Measurements from ENCODE around the gene GLOD4. TPM values are rescaled to one million over a fixed set of nuclear protein-coding genes. Genes with fewer than 3 reads are reported as not detected.

Gene GLOD4
- total and polyA plus RNA-seq, 10 of the 15 experiments (the other 5 are each of a cell fraction or from before 2014, with no cell fraction given): 40.8 to 107 (median 81.2) TPM

DNA sequence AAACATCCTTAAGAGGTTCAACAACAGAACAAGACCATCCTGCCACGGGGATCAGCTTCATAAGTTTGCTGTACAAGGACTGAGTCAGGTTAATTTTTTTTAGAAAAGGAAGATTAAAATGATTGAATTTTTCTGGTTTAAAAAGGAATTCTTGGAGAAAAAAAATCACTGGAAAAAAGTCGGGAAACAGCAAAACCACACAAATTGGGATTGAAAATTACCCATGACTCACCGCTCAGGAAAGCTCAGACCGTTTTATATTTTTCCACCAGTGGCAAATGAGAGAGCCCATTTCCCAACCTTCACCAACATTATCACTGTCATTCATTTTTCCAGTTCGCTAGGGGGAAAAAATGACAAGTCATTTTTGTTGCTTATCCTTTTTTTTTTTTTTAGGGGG, 46.7 kb upstream of the GLOD4 start (continued):
- TF ChIP-seq, protein P1, sequence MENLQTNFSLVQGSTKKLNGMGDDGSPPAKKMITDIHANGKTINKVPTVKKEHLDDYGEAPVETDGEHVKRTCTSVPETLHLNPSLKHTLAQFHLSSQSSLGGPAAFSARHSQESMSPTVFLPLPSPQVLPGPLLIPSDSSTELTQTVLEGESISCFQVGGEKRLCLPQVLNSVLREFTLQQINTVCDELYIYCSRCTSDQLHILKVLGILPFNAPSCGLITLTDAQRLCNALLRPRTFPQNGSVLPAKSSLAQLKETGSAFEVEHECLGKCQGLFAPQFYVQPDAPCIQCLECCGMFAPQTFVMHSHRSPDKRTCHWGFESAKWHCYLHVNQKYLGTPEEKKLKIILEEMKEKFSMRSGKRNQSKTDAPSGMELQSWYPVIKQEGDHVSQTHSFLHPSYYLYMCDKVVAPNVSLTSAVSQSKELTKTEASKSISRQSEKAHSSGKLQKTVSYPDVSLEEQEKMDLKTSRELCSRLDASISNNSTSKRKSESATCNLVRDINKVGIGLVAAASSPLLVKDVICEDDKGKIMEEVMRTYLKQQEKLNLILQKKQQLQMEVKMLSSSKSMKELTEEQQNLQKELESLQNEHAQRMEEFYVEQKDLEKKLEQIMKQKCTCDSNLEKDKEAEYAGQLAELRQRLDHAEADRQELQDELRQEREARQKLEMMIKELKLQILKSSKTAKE (IDR thresholded peaks at IDR 0.05; ENCODE audit: low read depth, poor library complexity, severe bottlenecking): no peak

GRCh38 chr17:826778-827177, 44.7 kb upstream of the GLOD4 start:
- in situ Hi-C loops (cut with MboI): no loop called here
- Histone ChIP-seq H3K27me3 (replicated peaks in 1 of 2; ENCODE audit: control insufficient read depth in 2 of 2, insufficient read depth in 2 of 2, low read length in 1 of 2) (no peaks in the 10 kb centered on the region), H3K9ac (ENCODE audit: control insufficient read depth, insufficient read depth, low read length) (no peak overlapping the region), H3K79me2 (ENCODE audit: control insufficient read depth, insufficient read depth, low read length) (no peaks in the 10 kb centered on the region), H3K4me2 (ENCODE audit: control insufficient read depth, insufficient read depth) (no peak overlapping the region), H3K4me1 (ENCODE audit: control insufficient read depth, insufficient read depth, low read length) (no peaks in the 10 kb centered on the region; the same call in 1 of the 2 replicates), H3K4me3 (no peak overlapping the region), H4K20me1 (ENCODE audit: control insufficient read depth, insufficient read depth) (no peaks in the 10 kb centered on the region), H3K9me3 (replicated peaks; ENCODE audit: control insufficient read depth, insufficient read depth, low read length) (no peaks in the 10 kb centered on the region; the same call in 2 of the 3 replicates), H3K27ac (ENCODE audit: control insufficient read depth, insufficient read depth) (no peak overlapping the region), H2AFZ (ENCODE audit: control insufficient read depth, low read depth, low read length) (no peak overlapping the region), H3K36me3 (ENCODE audit: control insufficient read depth in 2 of 2, insufficient read depth in 2 of 2, low read length in 1 of 2) (no peaks in the 10 kb centered on the region)
- TF ChIP-seq BRCA1 (IDR thresholded peaks at IDR 0.05; ENCODE audit: low read depth, low read length): no peak
- no peak for TF ChIP-seq PAX5 (IDR thresholded peaks at IDR 0.05; ENCODE audit: borderline replicate concordance, low read depth, low read length)
- TF ChIP-seq EZH2 (IDR thresholded peaks at IDR 0.05; ENCODE audit: borderline replicate concordance, control insufficient read depth, low read depth, low read length): no peak
- no peak for TF ChIP-seq PAX8 (IDR thresholded peaks at IDR 0.05)
- no peak for TF ChIP-seq ZNF622 (IDR thresholded peaks at IDR 0.05)
- TF ChIP-seq POU2F2 (IDR thresholded peaks at IDR 0.05; ENCODE audit: borderline replicate concordance, low read depth, low read length): no peak
- no peak for TF ChIP-seq CHD4 (IDR thresholded peaks at IDR 0.05)
- no peak for TF ChIP-seq KDM1A (IDR thresholded peaks at IDR 0.05; ENCODE audit: borderline replicate concordance)
- no peak for ATAC-seq
- 63% methylated on average over 21 of the region's 21 CpGs for WGBS (ENCODE audit: insufficient coverage, insufficient replicate concordance, low lambda C conversion rate, missing lambda C conversion rate)
- no peak for DNase-seq (ENCODE audit: low read depth, low spot score)
- ChIA-PET RAD21 (ENCODE audit: unreplicated experiment) (no interaction called here), CTCF (no interaction called here), SMC1A (ENCODE audit: uncharacterized antibody, unreplicated experiment) (no interaction called here), POLR2A (no interaction called here)
- BruUV-seq (replicated peaks): no TSS peak
- no peak for FAIRE-seq
- intact Hi-C loops (cut with micrococcal nuclease; ENCODE audit: unreplicated experiment): no loop called here

Data from GM12878 (cell line).